Prostate gland (tissue), 2 donors: ENCODE measurements around the gene RETSAT.
A peak's percentile ranks its signal among the peaks of the same experiment; 100 is the strongest.

ENCODE experiments used
- CTCF ChIP-seq, 4 experiments: fragments of 200-600 bp in 2 of 4; fragments of 450-650 bp in 2 of 4; sonication (generic) in 2 of 4; IDR thresholded peaks; 1 replicate in 3 of 4; 2 replicates in 1 of 4; pipeline ENCODE4 v1.5.1; 2016 to 2019; ENCODE audit warnings: antibody characterized with exemption in 4 of 4, mild to moderate bottlenecking in 2 of 4, moderate library complexity in 2 of 4
- POLR2A ChIP-seq: fragments of 450-650 bp; IDR thresholded peaks from one replicate; pipeline ENCODE4 v1.6.1; 2016; ENCODE audit warnings: antibody characterized with exemption, mild to moderate bottlenecking
- POLR2AphosphoS5 ChIP-seq: sonication (generic); formaldehyde crosslinking; IDR thresholded peaks from one replicate; pipeline ENCODE4 v1.6.1; 2017; ENCODE audit warnings: antibody characterized with exemption

DNA sequence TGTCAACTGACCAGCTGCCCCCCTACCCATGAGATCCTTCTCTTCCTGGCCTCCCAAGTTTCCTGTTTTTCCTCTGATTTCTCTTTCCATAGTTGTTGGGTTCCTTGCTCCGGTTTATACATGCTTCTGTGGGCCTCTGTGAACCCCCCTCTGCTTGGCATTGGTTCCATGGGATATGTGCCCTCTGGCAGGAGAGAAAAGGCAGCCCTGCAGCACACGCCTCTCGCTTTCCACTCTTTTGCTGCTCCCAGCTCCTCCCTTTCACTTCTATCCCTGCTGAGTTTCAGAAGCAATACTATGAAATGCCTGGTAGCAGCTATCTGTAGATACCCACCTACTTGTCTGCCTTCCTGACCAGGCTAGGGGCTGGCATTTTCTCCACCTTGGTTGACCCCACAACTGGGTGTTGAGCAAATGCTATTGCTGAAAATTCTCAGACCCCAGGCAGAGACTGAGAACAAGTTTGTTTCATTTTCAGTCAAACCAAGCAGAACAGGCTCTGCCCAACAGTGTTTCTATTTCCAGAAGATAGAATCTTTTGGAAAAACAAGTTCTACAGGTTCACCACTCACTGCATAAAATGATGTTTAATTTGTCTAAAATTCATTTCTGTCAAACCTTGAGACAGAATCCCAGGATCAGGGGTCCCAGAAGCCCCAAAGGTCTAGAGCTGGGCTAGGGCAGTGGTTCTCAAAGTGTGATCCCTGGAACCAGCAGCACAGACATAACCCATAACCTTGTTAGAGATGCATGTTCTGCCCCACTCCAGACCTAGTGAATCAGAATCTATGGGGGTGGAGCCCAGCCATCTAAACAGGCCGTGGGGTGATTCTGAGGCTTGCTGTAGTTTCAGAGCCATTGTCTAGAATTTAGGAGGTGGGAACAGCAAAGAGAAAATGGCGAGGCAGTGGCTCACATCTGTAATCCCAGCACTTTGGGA is 42.5 kb upstream of the RETSAT start:
- TF ChIP-seq POLR2A (no peak), CTCF (IDR thresholded peaks at IDR 0.05) (no peak), POLR2AphosphoS5 (peak; percentile 72)
